DOHH2 (cell line): ENCODE measurements around the gene GALNT2.

Source experiments
- H3F3A ChIP-seq: fragments of 200-600 bp; sonication (generic), shearing (Covaris generic); 2 replicates; pipeline ENCODE4 v1.6.0; 2016; ENCODE audit warnings: antibody characterized with exemption, mild to moderate bottlenecking; ENCODE audit not compliant: control insufficient read depth, insufficient read depth
- H3K27ac ChIP-seq: fragments of 200-600 bp; sonication (generic); 2 replicates; pipeline ENCODE4 v1.5.1; 2014; ENCODE audit warnings: low read depth, mild to moderate bottlenecking, low read length, moderate library complexity
- H3K27me3 ChIP-seq: fragments of 200-600 bp; sonication (generic); 2 replicates; pipeline ENCODE4 v1.6.1; 2014; ENCODE audit warnings: mild to moderate bottlenecking, low read length, mixed read lengths; ENCODE audit not compliant: control insufficient read depth
- H3K36me3 ChIP-seq: fragments of 200-600 bp; sonication (generic); 2 replicates; pipeline ENCODE4 v1.6.1; 2014; ENCODE audit warnings: mild to moderate bottlenecking, low read length, moderate library complexity, mixed read lengths; ENCODE audit not compliant: control insufficient read depth
- H3K4me1 ChIP-seq: fragments of 200-600 bp; sonication (generic); 2 replicates; pipeline ENCODE4 v1.6.1; 2014; ENCODE audit warnings: mild to moderate bottlenecking, low read length, mixed read lengths; ENCODE audit not compliant: control insufficient read depth
- H3K4me2 ChIP-seq: fragments of 200-600 bp; sonication (generic); 2 replicates; pipeline ENCODE4 v1.6.0; 2014; ENCODE audit warnings: mild to moderate bottlenecking, low read length, moderate library complexity
- H3K4me3 ChIP-seq: fragments of 200-600 bp; sonication (generic); 2 replicates; pipeline ENCODE4 v1.5.1; 2014; ENCODE audit warnings: mild to moderate bottlenecking, low read length, mixed read lengths
- H3K79me2 ChIP-seq: fragments of 200-600 bp; sonication (generic); 2 replicates; pipeline ENCODE4 v1.6.1; 2014; ENCODE audit warnings: mild to moderate bottlenecking, low read length, mixed read lengths; ENCODE audit not compliant: control insufficient read depth
- H3K9me2 ChIP-seq: fragments of 200-600 bp; sonication (generic); replicated peaks from 2 replicates; pipeline ENCODE4 v1.6.1; 2014; ENCODE audit warnings: mild to moderate bottlenecking, low read length, mixed read lengths; ENCODE audit not compliant: control insufficient read depth
- H3K9me3 ChIP-seq: fragments of 200-600 bp; sonication (generic); 2 replicates; pipeline ENCODE4 v1.6.1; 2014; ENCODE audit warnings: antibody characterized with exemption, low read length, mixed read lengths; ENCODE audit not compliant: control insufficient read depth, insufficient read depth
- H4K20me1 ChIP-seq: fragments of 200-600 bp; sonication (generic); 2 replicates; pipeline ENCODE4 v1.6.0; 2014; ENCODE audit warnings: low read depth, mild to moderate bottlenecking, antibody characterized with exemption, low read length, moderate library complexity; ENCODE audit not compliant: control insufficient read depth, insufficient read depth
- EZH2phosphoT487 ChIP-seq: fragments of 200-600 bp; sonication (generic); IDR thresholded peaks from 2 replicates; pipeline ENCODE4 v1.6.1; 2017; ENCODE audit warnings: borderline replicate concordance, mild to moderate bottlenecking, antibody characterized with exemption, low read length, moderate library complexity, mixed read lengths
- TF ChIP-seq, protein P1 (sequence below): fragments of 200-600 bp; sonication (generic); IDR thresholded peaks from one replicate; pipeline ENCODE4 v1.5.1; 2014; ENCODE audit warnings: antibody characterized with exemption, mild to moderate bottlenecking, low read depth, low read length; ENCODE audit not compliant: poor library complexity, severe bottlenecking

The GALNT2 gene

DNA sequence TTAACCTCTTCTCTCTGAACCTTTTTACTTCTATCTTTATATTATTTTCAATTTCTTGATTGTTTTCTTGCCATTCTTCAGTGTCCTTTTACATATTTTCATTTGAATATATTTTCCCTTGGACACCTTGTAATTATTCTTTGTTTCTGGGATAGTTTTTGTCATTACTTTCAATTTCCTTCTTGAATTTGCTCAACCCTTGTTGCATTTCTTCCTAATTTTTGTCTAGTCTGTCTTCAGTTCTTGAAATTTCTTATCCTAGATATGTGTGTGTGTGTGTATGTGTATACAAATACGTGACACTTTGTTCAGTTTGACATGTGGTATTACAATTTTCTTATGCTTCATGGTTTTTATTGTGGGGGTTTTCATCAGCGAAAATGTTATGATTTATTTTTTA lies 1.9 kb upstream of the GALNT2 start:
- Histone ChIP-seq H3K27me3 (0 out of 2 replicates have a peak, but pooled peaks cover 3% of the 10 kb centered on the region), H3K79me2 (peaks cover 28% of the 10 kb centered on the region), H3K9me2 (no peaks in the 10 kb centered on the region), H3K4me1 (peaks cover 28% of the 10 kb centered on the region), H3K36me3 (no peaks in the 10 kb centered on the region), H3K4me2 (no peak overlapping the region), H3F3A (no peaks in the 10 kb centered on the region), H3K4me3 (no peak overlapping the region), H3K9me3 (peaks cover 11% of the 10 kb centered on the region; the same call in 1 of the 2 replicates), H3K27ac (no peak overlapping the region), H4K20me1 (peaks cover 6% of the 10 kb centered on the region)
- TF ChIP-seq, protein P1, sequence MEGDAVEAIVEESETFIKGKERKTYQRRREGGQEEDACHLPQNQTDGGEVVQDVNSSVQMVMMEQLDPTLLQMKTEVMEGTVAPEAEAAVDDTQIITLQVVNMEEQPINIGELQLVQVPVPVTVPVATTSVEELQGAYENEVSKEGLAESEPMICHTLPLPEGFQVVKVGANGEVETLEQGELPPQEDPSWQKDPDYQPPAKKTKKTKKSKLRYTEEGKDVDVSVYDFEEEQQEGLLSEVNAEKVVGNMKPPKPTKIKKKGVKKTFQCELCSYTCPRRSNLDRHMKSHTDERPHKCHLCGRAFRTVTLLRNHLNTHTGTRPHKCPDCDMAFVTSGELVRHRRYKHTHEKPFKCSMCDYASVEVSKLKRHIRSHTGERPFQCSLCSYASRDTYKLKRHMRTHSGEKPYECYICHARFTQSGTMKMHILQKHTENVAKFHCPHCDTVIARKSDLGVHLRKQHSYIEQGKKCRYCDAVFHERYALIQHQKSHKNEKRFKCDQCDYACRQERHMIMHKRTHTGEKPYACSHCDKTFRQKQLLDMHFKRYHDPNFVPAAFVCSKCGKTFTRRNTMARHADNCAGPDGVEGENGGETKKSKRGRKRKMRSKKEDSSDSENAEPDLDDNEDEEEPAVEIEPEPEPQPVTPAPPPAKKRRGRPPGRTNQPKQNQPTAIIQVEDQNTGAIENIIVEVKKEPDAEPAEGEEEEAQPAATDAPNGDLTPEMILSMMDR = no peak
- no peak for TF ChIP-seq EZH2phosphoT487

DNA sequence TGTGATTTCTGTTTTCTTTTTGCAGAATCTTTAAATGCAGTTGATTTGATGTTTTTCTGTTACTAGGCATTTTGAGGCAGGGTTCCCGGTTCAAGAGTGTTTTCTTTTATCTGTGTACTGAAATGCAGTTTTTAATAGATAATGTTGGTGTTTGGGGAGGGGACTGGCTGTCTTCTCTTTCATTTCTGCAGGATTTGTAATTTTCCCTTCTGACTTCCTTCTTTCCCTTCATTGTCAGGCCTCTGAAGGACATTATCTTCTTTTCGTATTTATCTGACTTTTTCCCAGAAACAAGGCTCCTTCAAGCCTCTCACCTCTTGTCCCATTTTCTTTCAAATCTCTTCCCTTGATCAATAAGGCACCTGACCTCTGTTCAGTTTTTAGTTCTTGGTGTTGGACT lies 1.5 kb upstream of the GALNT2 start:
- Histone ChIP-seq H3K27ac (no peak overlapping the region), H3F3A (no peaks in the 10 kb centered on the region), H3K4me1 (peaks cover 28% of the 10 kb centered on the region), H3K27me3 (0 out of 2 replicates have a peak, but pooled peaks cover 3% of the 10 kb centered on the region), H3K4me2 (peak overlapping the region; percentile 86), H3K36me3 (no peaks in the 10 kb centered on the region), H3K4me3 (peak overlapping the region; percentile 79; the same call in 1 of the 2 replicates), H3K9me3 (peaks cover 11% of the 10 kb centered on the region; the same call in 1 of the 2 replicates), H3K9me2 (no peaks in the 10 kb centered on the region), H3K79me2 (peaks cover 32% of the 10 kb centered on the region), H4K20me1 (peaks cover 10% of the 10 kb centered on the region)
- no peak for TF ChIP-seq EZH2phosphoT487
- TF ChIP-seq, protein P1 = no peak

DNA sequence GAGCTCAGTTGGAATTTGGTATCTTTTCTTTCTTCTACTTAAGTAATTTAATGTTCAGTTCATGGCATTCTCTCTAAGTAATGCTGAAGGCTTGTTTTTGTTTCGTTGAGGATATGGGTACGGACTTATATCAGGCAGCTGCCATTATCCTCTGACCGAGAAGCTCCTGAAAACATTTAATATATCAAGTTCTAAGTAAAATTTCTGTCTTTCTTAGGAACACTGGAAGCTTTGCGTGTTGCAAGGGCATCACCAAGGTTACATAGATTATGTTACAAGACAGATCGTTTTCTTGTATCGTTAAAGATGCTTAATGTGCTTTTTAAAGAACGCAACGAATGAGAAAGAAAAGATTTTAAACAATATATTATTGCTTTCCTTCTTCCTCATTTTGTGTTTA lies 1.0 kb upstream of the GALNT2 start:
- Histone ChIP-seq H3K4me3 (peak overlapping the region; percentile 79), H3K27ac (peak overlapping the region; percentile 61)

More for the DNA sequence above, 1.0 kb upstream of the GALNT2 start:
- Histone ChIP-seq H3K27me3 (no peaks in the 10 kb centered on the region), H3K36me3 (no peaks in the 10 kb centered on the region), H3K79me2 (peaks cover 37% of the 10 kb centered on the region), H3F3A (no peaks in the 10 kb centered on the region), H3K4me2 (peak overlapping the region; percentile 86), H3K9me3 (peaks cover 11% of the 10 kb centered on the region; the same call in 1 of the 2 replicates), H3K9me2 (no peaks in the 10 kb centered on the region), H3K4me1 (peaks cover 28% of the 10 kb centered on the region), H4K20me1 (peaks cover 13% of the 10 kb centered on the region)
- no peak for TF ChIP-seq EZH2phosphoT487
- TF ChIP-seq, protein P1 = no peak
